OCI-LY1 (cell line): ENCODE measurements around the gene ROR2.

Experiments
- EZH2 ChIP-seq: fragments of 200-600 bp; sonication (generic), shearing (Covaris generic); IDR thresholded peaks from 2 replicates; pipeline ENCODE4 v1.8.0; 2017; ENCODE audit warnings: borderline replicate concordance, mixed run types, mild to moderate bottlenecking, antibody characterized with exemption, low read length, moderate library complexity, mixed read lengths
- TF ChIP-seq, protein P1 (sequence below): fragments of 200-600 bp; sonication (generic), shearing (Covaris generic); IDR thresholded peaks from 2 replicates; pipeline ENCODE4 v1.5.1; 2017; ENCODE audit warnings: mild to moderate bottlenecking, antibody characterized with exemption, low read length, moderate library complexity, mixed read lengths

GRCh38 chr9:91726406-91727100 is 223.5 kb downstream of the ROR2 start:
- TF ChIP-seq, protein P1, sequence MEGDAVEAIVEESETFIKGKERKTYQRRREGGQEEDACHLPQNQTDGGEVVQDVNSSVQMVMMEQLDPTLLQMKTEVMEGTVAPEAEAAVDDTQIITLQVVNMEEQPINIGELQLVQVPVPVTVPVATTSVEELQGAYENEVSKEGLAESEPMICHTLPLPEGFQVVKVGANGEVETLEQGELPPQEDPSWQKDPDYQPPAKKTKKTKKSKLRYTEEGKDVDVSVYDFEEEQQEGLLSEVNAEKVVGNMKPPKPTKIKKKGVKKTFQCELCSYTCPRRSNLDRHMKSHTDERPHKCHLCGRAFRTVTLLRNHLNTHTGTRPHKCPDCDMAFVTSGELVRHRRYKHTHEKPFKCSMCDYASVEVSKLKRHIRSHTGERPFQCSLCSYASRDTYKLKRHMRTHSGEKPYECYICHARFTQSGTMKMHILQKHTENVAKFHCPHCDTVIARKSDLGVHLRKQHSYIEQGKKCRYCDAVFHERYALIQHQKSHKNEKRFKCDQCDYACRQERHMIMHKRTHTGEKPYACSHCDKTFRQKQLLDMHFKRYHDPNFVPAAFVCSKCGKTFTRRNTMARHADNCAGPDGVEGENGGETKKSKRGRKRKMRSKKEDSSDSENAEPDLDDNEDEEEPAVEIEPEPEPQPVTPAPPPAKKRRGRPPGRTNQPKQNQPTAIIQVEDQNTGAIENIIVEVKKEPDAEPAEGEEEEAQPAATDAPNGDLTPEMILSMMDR: no peak
- no peak for TF ChIP-seq EZH2
